ENCODE data around the gene ASIP.
"Not testable (repeated sequence)": the region's sequence is repeated elsewhere in the genome, so short reads cannot be mapped to it uniquely, and the experiment has no call there.

Gene ASIP

GRCh38 chr20:34240693-34241615 lies at the start of gene ASIP:
Gene ASIP, plus strand, starts transcription at chr20:34241423. Its CDS starts 18,952 bp downstream, at chr20:34260375.
- no peak for DNase-seq

- DNase-seq: no peak
Measured at GRCh38 chr20:34193051-34193450, 48.2 kb upstream of the ASIP start.

- DNase-seq: no peak
Measured at GRCh38 chr20:34199183-34199582, 42.0 kb upstream of the ASIP start.

- no peak for DNase-seq
Measured at GRCh38 chr20:34200023-34200422, 41.2 kb upstream of the ASIP start.

- no peak for DNase-seq
Measured at GRCh38 chr20:34201531-34201930, 39.7 kb upstream of the ASIP start.

- not testable (repeated sequence) for DNase-seq
Measured at GRCh38 chr20:34205172-34205880, 35.9 kb upstream of the ASIP start.

GRCh38 chr20:34209111-34209510 lies 32.1 kb upstream of the ASIP start:
- no peak for DNase-seq

GRCh38 chr20:34210271-34210670 lies 31.0 kb upstream of the ASIP start:
- DNase-seq: no peak

GRCh38 chr20:34211591-34211990 lies 29.6 kb upstream of the ASIP start:
- DNase-seq: no peak

- no peak for DNase-seq
Measured at GRCh38 chr20:34213213-34213612, 28.0 kb upstream of the ASIP start.

GRCh38 chr20:34215711-34216381 lies 25.4 kb upstream of the ASIP start:
- DNase-seq: peak; percentile 48 to 73

GRCh38 chr20:34216382-34216742 lies 24.9 kb upstream of the ASIP start:
- DNase-seq: no peak

GRCh38 chr20:34220561-34220960 lies 20.7 kb upstream of the ASIP start:
- no peak for DNase-seq

- DNase-seq: no peak
Measured at GRCh38 chr20:34222208-34222607, 19.0 kb upstream of the ASIP start.

- DNase-seq: not testable (repeated sequence)
Measured at GRCh38 chr20:34224251-34224650, 17.0 kb upstream of the ASIP start.

GRCh38 chr20:34231634-34232033 lies 9.6 kb upstream of the ASIP start:
- no peak for DNase-seq

- no peak for DNase-seq
Measured at GRCh38 chr20:34232494-34233087, 8.6 kb upstream of the ASIP start.

GRCh38 chr20:34233687-34234086 lies 7.5 kb upstream of the ASIP start:
- no peak for DNase-seq

- no peak for DNase-seq
Measured at GRCh38 chr20:34235875-34236274, 5.3 kb upstream of the ASIP start.

- DNase-seq: no peak
Measured at GRCh38 chr20:34237942-34238341, 3.3 kb upstream of the ASIP start.

- no peak for DNase-seq
Measured at GRCh38 chr20:34240121-34240520, 1.1 kb upstream of the ASIP start.

- not testable (repeated sequence) for DNase-seq
Measured at GRCh38 chr20:34242015-34242414, 792 bp downstream of the ASIP start.

- DNase-seq: no peak
Measured at GRCh38 chr20:34242879-34243278, 1.7 kb downstream of the ASIP start.
